HepG2 (cell line): ENCODE measurements around the gene DNAAF1. TPM values are rescaled to one million over a fixed set of nuclear protein-coding genes. Genes with fewer than 3 reads are reported as not detected.

Source experiments
- ATAC-seq: fragments of 200-7000 bp; cut with Tn5 transposase; 3 replicates; pipeline ENCODE4 v1.9.1; 2020; ENCODE audit warnings: mild to moderate bottlenecking, moderate library complexity
- BruUV-seq: library from RNA; stranded (reverse); fragments of 400-500 nt; replicated peaks from 2 replicates; lab custom pipeline; 2021; lab: Mats Ljungman, UMichigan
- CTCF ChIA-PET: fragments of 300-600 bp; formaldehyde crosslinking; extraction: SDS; loops from one replicate; lab custom pipeline; 2021; ENCODE audit warnings: low total read pairs, inconsistent platforms, low intra/inter-chr PET ratio; lab: Yijun Ruan, JAX
- POLR2A ChIA-PET: fragments of 350-600 bp; sonication (Branson Sonifier 250); formaldehyde crosslinking; loops from one replicate; lab custom pipeline; 2020; ENCODE audit warnings: antibody characterized with exemption, inconsistent platforms; lab: Yijun Ruan, JAX
- DNase-seq: peaks from one replicate; pipeline ENCODE4 v3.0.0-alpha.2; 2015; ENCODE audit warnings: low spot score
- FAIRE-seq: peaks from 3 replicates; lab custom pipeline; 2011; peaks lifted over from hg19 to GRCh38; lab: Jason Lieb, UNC
- H2AFZ ChIP-seq: one replicate; pipeline ENCODE4 v1.6.1; 2011; ENCODE audit warnings: low read length, inconsistent platforms
- H3K27ac ChIP-seq: fragments of 300-600 bp; 3 replicates; pipeline ENCODE4 v1.8.0; 2011; ENCODE audit warnings: mixed run types, mild to moderate bottlenecking, mixed read lengths, low read length, inconsistent platforms; ENCODE audit not compliant: insufficient read depth; ENCODE audit errors: extremely low read length
- H3K27me3 ChIP-seq, 2 experiments: fragments of 200-600 bp in 1 of 2; 2 replicates in 1 of 2; 3 replicates in 1 of 2; pipeline versions ENCODE4 v1.6.0 to v1.8.0; 2011; ENCODE audit warnings: low read length in 2 of 2, mild to moderate bottlenecking in 2 of 2, moderate library complexity in 2 of 2, inconsistent platforms in 1 of 2; ENCODE audit not compliant: insufficient read depth in 2 of 2, control insufficient read depth in 1 of 2
- H3K36me3 ChIP-seq, 2 experiments: fragments of 200-600 bp in 1 of 2; replicated peaks in 1 of 2; 2 replicates in 1 of 2; 3 replicates in 1 of 2; pipeline versions ENCODE4 v1.5.1 to v1.8.0; 2011; ENCODE audit warnings: low read length in 2 of 2, inconsistent platforms in 1 of 2; ENCODE audit not compliant: insufficient read depth in 2 of 2, control insufficient read depth in 1 of 2
- H3K4me1 ChIP-seq: 2 replicates; pipeline ENCODE4 v1.5.1; 2012; ENCODE audit warnings: low read length, inconsistent platforms; ENCODE audit not compliant: insufficient read depth
- H3K4me2 ChIP-seq: 2 replicates; pipeline ENCODE4 v1.6.0; 2011; ENCODE audit warnings: low read depth, low read length, inconsistent platforms
- H3K4me3 ChIP-seq, 3 experiments: fragments of 200-600 bp in 1 of 3; sonication (generic), shearing (Covaris generic) in 1 of 3; replicated peaks in 1 of 3; 2 replicates each; pipeline ENCODE4 v1.5.1; 2011 to 2016; ENCODE audit warnings: low read length in 3 of 3, inconsistent platforms in 2 of 3, low read depth in 2 of 3, mild to moderate bottlenecking in 2 of 3, control low read depth in 1 of 3, mixed read lengths in 1 of 3; ENCODE audit not compliant: insufficient read depth in 1 of 3
- H3K79me2 ChIP-seq: one replicate; pipeline ENCODE4 v1.6.1; 2011; ENCODE audit warnings: low read length, inconsistent platforms; ENCODE audit not compliant: insufficient read depth
- H3K9ac ChIP-seq: 2 replicates; pipeline ENCODE4 v1.6.0; 2011; ENCODE audit warnings: mild to moderate bottlenecking, low read depth, low read length, inconsistent platforms; ENCODE audit not compliant: insufficient read depth
- H3K9me3 ChIP-seq: 2 replicates; pipeline ENCODE4 v1.5.1; 2012; ENCODE audit warnings: mild to moderate bottlenecking, low read length
- H4K20me1 ChIP-seq: 2 replicates; pipeline ENCODE4 v1.6.0; 2011; ENCODE audit warnings: inconsistent platforms, mild to moderate bottlenecking, low read length, moderate library complexity; ENCODE audit not compliant: insufficient read depth
- ELK4 ChIP-seq: sonication (generic); formaldehyde crosslinking; IDR thresholded peaks from 2 replicates; pipeline ENCODE4 v1.9.0; 2021; ENCODE audit warnings: missing genetic modification reagents, borderline replicate concordance
- FOXO1 ChIP-seq: sonication (generic); formaldehyde crosslinking; IDR thresholded peaks from 2 replicates; pipeline ENCODE4 v1.4.0; 2020; ENCODE audit warnings: missing genetic modification reagents
- GZF1 ChIP-seq: sonication (generic); formaldehyde crosslinking; IDR thresholded peaks from 2 replicates; pipeline ENCODE4 v1.5.1; 2020; ENCODE audit warnings: mild to moderate bottlenecking, missing genetic modification reagents
- NR1H2 ChIP-seq: sonication (generic); formaldehyde crosslinking; IDR thresholded peaks from 2 replicates; pipeline ENCODE4 v1.8.1; 2022; ENCODE audit warnings: low read depth, missing genetic modification reagents, borderline replicate concordance
- PAF1 ChIP-seq: IDR thresholded peaks from 2 replicates; pipeline ENCODE4 v1.6.1; 2016; ENCODE audit warnings: missing genetic modification reagents, missing compliant biosample characterization
- PCBP2 ChIP-seq: fragments of 200-400 bp; formaldehyde crosslinking; optimal IDR thresholded peaks from 2 replicates; pipeline ENCODE3; 2018; ENCODE audit warnings: low read length, low read depth; ENCODE audit not compliant: poor library complexity, severe bottlenecking
- PITX1 ChIP-seq: sonication (generic); formaldehyde crosslinking; IDR thresholded peaks from 2 replicates; pipeline ENCODE4 v1.5.1; 2020; ENCODE audit warnings: mild to moderate bottlenecking, missing genetic modification reagents
- POGK ChIP-seq: sonication (generic); formaldehyde crosslinking; conservative IDR thresholded peaks from 2 replicates; pipeline ENCODE4 v1.8.0; 2022; ENCODE audit warnings: mild to moderate bottlenecking, moderate library complexity, missing genetic modification reagents
- POLR2AphosphoS2 ChIP-seq: IDR thresholded peaks from 2 replicates; pipeline ENCODE4 v1.6.1; 2011; ENCODE audit warnings: low read depth, low read length, improper control_type of control experiment
- SP5 ChIP-seq: IDR thresholded peaks from 2 replicates; pipeline ENCODE4 v1.6.1; 2016; ENCODE audit warnings: low read depth, borderline replicate concordance
- TAF15 ChIP-seq: fragments of 200-400 bp; formaldehyde crosslinking; IDR thresholded peaks from one replicate; pipeline ENCODE4 v1.6.1; 2018; ENCODE audit warnings: mild to moderate bottlenecking, low read depth, low read length; ENCODE audit not compliant: poor library complexity, severe bottlenecking
- ZGPAT ChIP-seq: IDR thresholded peaks from 2 replicates; pipeline ENCODE4 v1.6.1; 2016; ENCODE audit warnings: mild to moderate bottlenecking
- ZNF20 ChIP-seq: sonication (generic); formaldehyde crosslinking; IDR thresholded peaks from 2 replicates; pipeline ENCODE4 v1.4.0; 2020; ENCODE audit warnings: mild to moderate bottlenecking, moderate library complexity, missing genetic modification reagents
- ZNF362 ChIP-seq: sonication (generic); formaldehyde crosslinking; IDR thresholded peaks from 2 replicates; pipeline ENCODE4 v1.4.0; 2020; ENCODE audit warnings: missing genetic modification reagents, mild to moderate bottlenecking, borderline replicate concordance
- ZNF557 ChIP-seq: sonication (generic); formaldehyde crosslinking; IDR thresholded peaks from 2 replicates; pipeline ENCODE4 v1.4.0; 2020; ENCODE audit warnings: missing genetic modification reagents
- ZNF598 ChIP-seq: sonication (generic); formaldehyde crosslinking; IDR thresholded peaks from 2 replicates; pipeline ENCODE4 v1.5.1; 2020; ENCODE audit warnings: mild to moderate bottlenecking, missing genetic modification reagents, borderline replicate concordance
- ZNF644 ChIP-seq: IDR thresholded peaks from 2 replicates; pipeline ENCODE4 v1.6.1; 2016; ENCODE audit warnings: low read depth
- ZNF7 ChIP-seq: IDR thresholded peaks from 2 replicates; pipeline ENCODE4 v1.6.1; 2016; ENCODE audit warnings: missing biosample characterization, missing genetic modification reagents
- ZSCAN29 ChIP-seq: sonication (generic); formaldehyde crosslinking; conservative IDR thresholded peaks from 2 replicates; pipeline ENCODE4 v1.4.0; 2020; ENCODE audit warnings: mild to moderate bottlenecking, missing genetic modification reagents
- WGBS: methylation state at CpG from one replicate; pipeline ENCODE4 v1.1.6; 2017; ENCODE audit warnings: low lambda C conversion rate; 5-methylcytosine and 5-hydroxymethylcytosine counted together
- in situ Hi-C: cut with HindIII; loops from 2 replicates; pipeline ENCODE4 v1.10.0; 2017; ENCODE audit warnings: low pct_unique_long_range_greater_than_20kb; ENCODE audit not compliant: extremely low pct_ligation_motif_present
- intact Hi-C: fragments of 100-400 bp; cut with micrococcal nuclease; formaldehyde crosslinking; loops from one replicate; pipeline ENCODE4 v1.10.0; 2022; ENCODE audit not compliant: unreplicated experiment
- polyA plus RNA-seq, 8 experiments: library from polyadenylated mRNA; depleted of rRNA in 3 of 8; stranded (reverse) in 7 of 8; unstranded in 1 of 8; fragments of >200 nt; fragmentation: Illumina TruSeq in 4 of 8; extraction: Trizol in 4 of 8; gene quantifications; 2 replicates each; pipeline versions ENCODE4 v1.2.1 to v1.2.3, GENCODE V29; 2011 to 2016; ENCODE audit warnings: low read depth in 4 of 8, missing spikeins in 1 of 8, mixed read lengths in 1 of 8; ENCODE audit not compliant: insufficient read depth in 1 of 8
- total RNA-seq, 5 experiments: library from RNA; depleted of rRNA; stranded (reverse); fragments of >200 nt; fragmentation: Illumina TruSeq; extraction: Trizol; gene quantifications; 2 replicates each; pipeline ENCODE4 v1.2.3, GENCODE V29; 2016; ENCODE audit warnings: low read depth in 1 of 5

DNAAF1 gene
- total and polyA plus RNA-seq, 2 of the 13 experiments (the other 11 are each of a cell fraction or from before 2014, with no cell fraction given): 0.04 TPM; not detected in 1

GRCh38 chr16:84143081-84143480 lies 2.0 kb upstream of the DNAAF1 start (continued):
- no peak for TF ChIP-seq ZNF7
- TF ChIP-seq ZNF20 (CRISPR knock-in tag): no peak
- no peak for TF ChIP-seq ZGPAT (CRISPR knock-in tag)
- TF ChIP-seq, all 625 proteins: peak for 0

- in situ Hi-C loops (no loop called here), intact Hi-C loops (loop anchor here (1.0 to 2.0 kb wide), 2 partner anchors 31 to 44 kb away; partner anchors contain the start of gene TAF1C)
- Histone ChIP-seq H3K4me2 (peak overlapping the region; percentile 97), H3K36me3 (no peaks in the 10 kb centered on the region), H3K4me1 (peaks cover 52% of the 10 kb centered on the region), H3K79me2 (peaks cover 40% of the 10 kb centered on the region), H2AFZ (no peak overlapping the region), H4K20me1 (peaks cover 3% of the 10 kb centered on the region; the same call in 1 of the 2 replicates), H3K27me3 (peaks cover 2 to 10% of the 10 kb centered on the region in 2 experiments), H3K9ac (peak overlapping the region; percentile 77), H3K27ac (no peak overlapping the region), H3K4me3 (peak overlapping the region; percentile 90 to 100 (median 92)), H3K9me3 (no peaks in the 10 kb centered on the region)
- FAIRE-seq (no peak), ATAC-seq (no peak), DNase-seq (no peak)
- WGBS: 38% methylated on average over 13 of the region's 13 CpGs
- POLR2A ChIA-PET: interaction anchor here (1.0 kb wide), 1 partner anchor 27 kb away, joined by 7 read pairs; the partner anchor contains the start of gene MBTPS1
- CTCF ChIA-PET: interaction anchor here (1.8 kb wide), 1 partner anchor 31 kb away, joined by 6 read pairs; no protein-coding TSS in a partner anchor
- no TSS peak for BruUV-seq
- TF ChIP-seq ZNF557 (CRISPR knock-in tag): no peak
- TF ChIP-seq GZF1 (CRISPR knock-in tag): no peak
- no peak for TF ChIP-seq ZNF598 (CRISPR knock-in tag)
- peak; percentile 74; the same call in 1 of the 2 replicates for TF ChIP-seq ZNF362 (CRISPR knock-in tag)
- TF ChIP-seq POGK (CRISPR knock-in tag): 0 out of 2 replicates have a peak, but pooled peaks have one; percentile 1
- peak; percentile 58 for TF ChIP-seq PCBP2
- no peak for TF ChIP-seq PAF1 (CRISPR knock-in tag)
- no peak for TF ChIP-seq ZNF644 (CRISPR knock-in tag)
- TF ChIP-seq PITX1: 0 out of 2 replicates have a peak, but pooled peaks have one; percentile 5
- TF ChIP-seq ZSCAN29 (CRISPR knock-in tag): no peak
- TF ChIP-seq FOXO1 (CRISPR knock-in tag): no peak
- no peak for TF ChIP-seq NR1H2 (CRISPR knock-in tag)
- no peak for TF ChIP-seq SP5 (CRISPR knock-in tag)
- TF ChIP-seq TAF15: no peak
- TF ChIP-seq POLR2AphosphoS2: no peak
- no peak for TF ChIP-seq ELK4 (CRISPR knock-in tag)
Measured at GRCh38 chr16:84143784-84144199, 1.3 kb upstream of the DNAAF1 start.
